OCI-LY7 (cell line): ENCODE measurements around the gene SMOC2. TPM values are rescaled to one million over a fixed set of nuclear protein-coding genes. Genes with fewer than 3 reads are reported as not detected.

Experiments
- BruUV-seq: library from RNA; stranded (reverse); fragments of 400-500 nt; replicated peaks from 2 replicates; lab custom pipeline; 2021; lab: Mats Ljungman, UMichigan
- CTCF ChIA-PET: fragments of 300-600 bp; sonication (Branson Sonifier 250); formaldehyde crosslinking; loops from one replicate; lab custom pipeline; 2022; ENCODE audit warnings: antibody characterized with exemption; ENCODE audit not compliant: unreplicated experiment; lab: Charles Lee
- POLR2A ChIA-PET: fragments of 300-600 bp; sonication (Branson Sonifier 250); formaldehyde crosslinking; loops from one replicate; lab custom pipeline; 2022; ENCODE audit warnings: antibody characterized with exemption; lab: Charles Lee
- DNase-seq: peaks from one replicate; pipeline ENCODE4 v3.0.0-alpha.2; 2015; ENCODE audit warnings: low spot score
- H2AFZ ChIP-seq: fragments of 200-600 bp; sonication (generic), shearing (Covaris generic); 2 replicates; pipeline ENCODE4 v1.6.1; 2014; ENCODE audit warnings: mild to moderate bottlenecking, antibody characterized with exemption, low read length, moderate library complexity
- H3K27ac ChIP-seq: fragments of 200-600 bp; sonication (generic); 2 replicates; pipeline ENCODE4 v1.5.1; 2014; ENCODE audit warnings: mixed run types, low read depth, mild to moderate bottlenecking, moderate library complexity, low read length, inconsistent platforms; ENCODE audit not compliant: poor library complexity, severe bottlenecking
- H3K36me3 ChIP-seq: fragments of 200-600 bp; sonication (generic); 2 replicates; pipeline ENCODE4 v1.6.1; 2014; ENCODE audit warnings: mild to moderate bottlenecking, antibody characterized with exemption, low read length, moderate library complexity, mixed read lengths; ENCODE audit not compliant: insufficient read depth
- H3K4me1 ChIP-seq: fragments of 200-600 bp; sonication (generic); 2 replicates; pipeline ENCODE4 v1.5.1; 2014; ENCODE audit warnings: mild to moderate bottlenecking, low read length; ENCODE audit not compliant: insufficient read depth, poor library complexity, severe bottlenecking
- H3K4me2 ChIP-seq: fragments of 200-600 bp; sonication (generic); 2 replicates; pipeline ENCODE4 v1.6.1; 2014; ENCODE audit warnings: mild to moderate bottlenecking, low read length
- H3K4me3 ChIP-seq: fragments of 200-600 bp; sonication (generic); 2 replicates; pipeline ENCODE4 v1.5.1; 2014; ENCODE audit warnings: mild to moderate bottlenecking, low read depth, low read length; ENCODE audit not compliant: poor library complexity, severe bottlenecking
- H3K79me2 ChIP-seq: fragments of 200-600 bp; sonication (generic); 2 replicates; pipeline ENCODE4 v1.6.1; 2016; ENCODE audit warnings: low read depth, mild to moderate bottlenecking, low read length, moderate library complexity, mixed read lengths; ENCODE audit not compliant: insufficient read depth
- H3K9me2 ChIP-seq: fragments of 200-600 bp; sonication (generic); 2 replicates; pipeline ENCODE4 v1.6.1; 2016; ENCODE audit warnings: mild to moderate bottlenecking, low read length, mixed read lengths; ENCODE audit not compliant: insufficient read depth
- H3K9me3 ChIP-seq: fragments of 200-600 bp; sonication (generic); 2 replicates; pipeline ENCODE4 v1.6.1; 2014; ENCODE audit warnings: mild to moderate bottlenecking, mixed run types, low read length, mixed read lengths
- H4K20me1 ChIP-seq: fragments of 200-600 bp; sonication (generic); 2 replicates; pipeline ENCODE4 v1.6.1; 2014; ENCODE audit warnings: mild to moderate bottlenecking, antibody characterized with exemption, low read length, moderate library complexity, mixed read lengths; ENCODE audit not compliant: insufficient read depth
- CTCF ChIP-seq: fragments of 200-600 bp; sonication (generic); conservative IDR thresholded peaks from 2 replicates; pipeline ENCODE4 v1.5.1; 2014; ENCODE audit warnings: mild to moderate bottlenecking, antibody characterized with exemption, low read length, moderate library complexity, mixed read lengths
- EZH2phosphoT487 ChIP-seq: fragments of 200-600 bp; sonication (generic); IDR thresholded peaks from 2 replicates; pipeline ENCODE4 v1.6.1; 2018; ENCODE audit warnings: low read depth, borderline replicate concordance, mild to moderate bottlenecking, mixed run types, antibody characterized with exemption, low read length, moderate library complexity, mixed read lengths
- intact Hi-C: fragments of 100-400 bp; cut with micrococcal nuclease; formaldehyde crosslinking; loops from one replicate; pipeline ENCODE4 v1.10.0; 2022; ENCODE audit not compliant: unreplicated experiment
- total RNA-seq, 2 experiments: library from RNA; depleted of rRNA in 1 of 2; stranded (reverse); fragments of >200 nt in 1 of 2; shearing (Covaris generic) in 1 of 2; gene quantifications; 2 replicates each; pipeline ENCODE4 v1.2.3, GENCODE V29; 2014 to 2022

Gene SMOC2
- total RNA-seq, 2 experiments from 2014 or later = not detected

GRCh38 chr6:168576388-168576787 is 135.4 kb downstream of the SMOC2 start:
- ChIA-PET CTCF (no interaction called here), POLR2A (interaction anchor here (0.6 kb wide), 1 partner anchor 306 kb away, joined by 3 read pairs; no protein-coding TSS in a partner anchor)
- Histone ChIP-seq H3K4me2 (no peak overlapping the region), H2AFZ (no peak overlapping the region), H3K27ac (no peak overlapping the region), H3K36me3 (no peaks in the 10 kb centered on the region), H3K4me1 (no peaks in the 10 kb centered on the region), H4K20me1 (no peaks in the 10 kb centered on the region), H3K9me3 (no peaks in the 10 kb centered on the region), H3K79me2 (no peaks in the 10 kb centered on the region), H3K4me3 (no peak overlapping the region), H3K9me2 (no peaks in the 10 kb centered on the region)
- DNase-seq = no peak
- no TSS peak for BruUV-seq
- TF ChIP-seq CTCF (no peak), EZH2phosphoT487 (no peak)
- intact Hi-C loops = no loop called here

- intact Hi-C loops = no loop called here
- H3K79me2 ChIP-seq = no peaks in the 10 kb centered on the region
- DNase-seq = no peak
- no peak overlapping the region for H3K4me2 ChIP-seq
- H3K4me3 ChIP-seq = no peak overlapping the region
- no peaks in the 10 kb centered on the region for H3K9me3 ChIP-seq
- no peak overlapping the region for H2AFZ ChIP-seq
- BruUV-seq = no TSS peak
- no peaks in the 10 kb centered on the region for H4K20me1 ChIP-seq
- H3K36me3 ChIP-seq = no peaks in the 10 kb centered on the region
- H3K4me1 ChIP-seq = no peaks in the 10 kb centered on the region
- H3K27ac ChIP-seq = no peak overlapping the region
- no peak for TF ChIP-seq CTCF
- no peak for TF ChIP-seq EZH2phosphoT487
- H3K9me2 ChIP-seq = no peaks in the 10 kb centered on the region
- ChIA-PET CTCF (no interaction called here), POLR2A (no interaction called here)
Observed at GRCh38 chr6:168577496-168577895, 136.5 kb downstream of the SMOC2 start.

GRCh38 chr6:168578036-168578435 is 137.1 kb downstream of the SMOC2 start:
- CTCF ChIA-PET = no interaction called here
- Histone ChIP-seq H3K36me3 (no peaks in the 10 kb centered on the region), H3K4me1 (no peaks in the 10 kb centered on the region), H3K27ac (no peak overlapping the region), H3K9me2 (no peaks in the 10 kb centered on the region), H3K9me3 (no peaks in the 10 kb centered on the region), H3K4me2 (no peak overlapping the region), H4K20me1 (no peaks in the 10 kb centered on the region), H3K4me3 (no peak overlapping the region), H2AFZ (no peak overlapping the region), H3K79me2 (no peaks in the 10 kb centered on the region)
- intact Hi-C loops = no loop called here
- BruUV-seq = no TSS peak
- no peak for DNase-seq
- TF ChIP-seq EZH2phosphoT487 (no peak), CTCF (no peak)
- POLR2A ChIA-PET = no interaction called here
